Spinal cord (tissue), 10 donors: ENCODE data around the gene SCFD2. TPM values are rescaled to one million over a fixed set of nuclear protein-coding genes. Genes with fewer than 3 reads are reported as not detected.
"Not testable (repeated sequence)": the region's sequence is repeated elsewhere in the genome, so short reads cannot be mapped to it uniquely, and the experiment has no call there.

Experiments
- DNase-seq, 6 donors: peaks; one replicate each; pipeline versions ENCODE4 v3.0.0 to v3.0.0-alpha.2; 2013 to 2015; ENCODE audit warnings: low spot score in 6 of 6, low read depth in 4 of 6
- H3K27ac ChIP-seq: one replicate; pipeline ENCODE4 v1.5.1; 2013; ENCODE audit warnings: low read depth, low read length, control low read depth
- H3K27me3 ChIP-seq: one replicate; pipeline ENCODE4 v1.6.1; 2013; ENCODE audit warnings: low read length; ENCODE audit not compliant: control insufficient read depth, insufficient read depth
- H3K36me3 ChIP-seq: one replicate; pipeline ENCODE4 v1.6.1; 2013; ENCODE audit warnings: low read length; ENCODE audit not compliant: control insufficient read depth, insufficient read depth
- H3K4me1 ChIP-seq: one replicate; pipeline ENCODE4 v1.6.1; 2013; ENCODE audit warnings: low read length; ENCODE audit not compliant: control insufficient read depth, insufficient read depth
- H3K4me3 ChIP-seq: one replicate; pipeline ENCODE4 v1.5.1; 2013; ENCODE audit warnings: low read depth, low read length, control low read depth
- H3K9me3 ChIP-seq: one replicate; pipeline ENCODE4 v1.6.1; 2013; ENCODE audit warnings: low read length; ENCODE audit not compliant: control insufficient read depth, insufficient read depth
- WGBS: methylation state at CpG from one replicate; pipeline ENCODE4 v1.1.5; 2013; ENCODE audit warnings: missing lambda C conversion rate; ENCODE audit not compliant: insufficient coverage; 5-methylcytosine and 5-hydroxymethylcytosine counted together
- polyA plus RNA-seq, 2 donors: library from polyadenylated mRNA; unstranded; fragments of 120-200 nt; gene quantifications; one replicate each; pipeline ENCODE4 v1.2.1, GENCODE V29; 2013; ENCODE audit not compliant: insufficient read length in 2 of 2
- total RNA-seq, 2 donors: library from RNA; depleted of rRNA in 1 of 2; stranded (reverse); fragments of 120-200 nt in 1 of 2; fragments of >200 nt in 1 of 2; gene quantifications; one replicate each; pipeline versions ENCODE4 v1.2.3 to v1.2.4, GENCODE V29; 2013 to 2014
- donor health status: healthy.

The SCFD2 gene
- total and polyA plus RNA-seq, 4 donors: 15.6 to 19.5 (median 17.7) TPM

GRCh38 chr4:53185869-53186585 is 179.8 kb downstream of the SCFD2 start:
- peak in 1 of 6 donors; percentile 24 for DNase-seq
- H3K4me1 ChIP-seq: no peaks in the 10 kb centered on the region
- no peaks in the 10 kb centered on the region for H3K36me3 ChIP-seq
- no peaks in the 10 kb centered on the region for H3K27me3 ChIP-seq
- no peak overlapping the region for H3K27ac ChIP-seq
- H3K9me3 ChIP-seq: no peaks in the 10 kb centered on the region
- WGBS: 67% methylated on average over 1 of the region's 4 CpGs
- no peak overlapping the region for H3K4me3 ChIP-seq

- H3K4me1 ChIP-seq: no peaks in the 10 kb centered on the region
- WGBS: no CpG with 5 or more reads among the region's 2 CpGs
- H3K36me3 ChIP-seq: no peaks in the 10 kb centered on the region
- H3K4me3 ChIP-seq: no peak overlapping the region
- no peaks in the 10 kb centered on the region for H3K27me3 ChIP-seq
- no peak for DNase-seq
- H3K27ac ChIP-seq: no peak overlapping the region
- no peaks in the 10 kb centered on the region for H3K9me3 ChIP-seq
These were observed 182.1 kb downstream of the SCFD2 start for GRCh38 chr4:53183754-53184153.

GRCh38 chr4:53177751-53178150 is 188.1 kb downstream of the SCFD2 start:
- not testable (repeated sequence) for H3K9me3 ChIP-seq, H3K4me1 ChIP-seq, H3K27ac ChIP-seq, H3K36me3 ChIP-seq, H3K4me3 ChIP-seq, H3K27me3 ChIP-seq, DNase-seq
- 83% methylated on average over 2 of the region's 4 CpGs for WGBS

GRCh38 chr4:53175640-53176039 is 190.2 kb downstream of the SCFD2 start:
- Histone ChIP-seq H3K4me1 (no peaks in the 10 kb centered on the region), H3K27ac (no peak overlapping the region), H3K9me3 (peaks cover 3% of the 10 kb centered on the region), H3K36me3 (no peaks in the 10 kb centered on the region), H3K4me3 (no peak overlapping the region), H3K27me3 (no peaks in the 10 kb centered on the region)
- DNase-seq: no peak

GRCh38 chr4:53174823-53175222 is 191.0 kb downstream of the SCFD2 start:
- Histone ChIP-seq H3K36me3 (no peaks in the 10 kb centered on the region), H3K27ac (no peak overlapping the region), H3K9me3 (peaks cover 3% of the 10 kb centered on the region), H3K4me3 (no peak overlapping the region), H3K27me3 (no peaks in the 10 kb centered on the region), H3K4me1 (no peaks in the 10 kb centered on the region)
- WGBS: 85% methylated on average over 3 of the region's 3 CpGs
- DNase-seq: no peak

GRCh38 chr4:53173576-53173975 is 192.3 kb downstream of the SCFD2 start:
- Histone ChIP-seq H3K9me3 (peaks cover 3% of the 10 kb centered on the region), H3K36me3 (no peaks in the 10 kb centered on the region), H3K27ac (no peak overlapping the region), H3K27me3 (no peaks in the 10 kb centered on the region), H3K4me1 (no peaks in the 10 kb centered on the region), H3K4me3 (no peak overlapping the region)
- no CpG with 5 or more reads among the region's 1 CpG for WGBS
- DNase-seq: no peak

GRCh38 chr4:53171797-53172196 is 194.1 kb downstream of the SCFD2 start:
- Histone ChIP-seq H3K4me1 (no peaks in the 10 kb centered on the region), H3K27ac (no peak overlapping the region), H3K36me3 (no peaks in the 10 kb centered on the region), H3K9me3 (peaks cover 2% of the 10 kb centered on the region), H3K4me3 (no peak overlapping the region), H3K27me3 (no peaks in the 10 kb centered on the region)
- WGBS: no CpG with 5 or more reads among the region's 3 CpGs
- DNase-seq: no peak

GRCh38 chr4:53169695-53170617 is 195.9 kb downstream of the SCFD2 start:
- Histone ChIP-seq H3K9me3 (peaks cover 2% of the 10 kb centered on the region), H3K4me1 (no peaks in the 10 kb centered on the region), H3K36me3 (no peaks in the 10 kb centered on the region), H3K27me3 (no peaks in the 10 kb centered on the region), H3K4me3 (no peak overlapping the region), H3K27ac (no peak overlapping the region)
- no CpG with 5 or more reads among the region's 5 CpGs for WGBS
- DNase-seq: no peak

GRCh38 chr4:53168228-53168627 is 197.6 kb downstream of the SCFD2 start:
- Histone ChIP-seq H3K27me3 (no peaks in the 10 kb centered on the region), H3K4me3 (no peak overlapping the region), H3K9me3 (no peaks in the 10 kb centered on the region), H3K36me3 (no peaks in the 10 kb centered on the region), H3K4me1 (no peaks in the 10 kb centered on the region), H3K27ac (no peak overlapping the region)
- no peak for DNase-seq
- WGBS: no CpG with 5 or more reads among the region's 1 CpG

- WGBS: 90% methylated on average over 2 of the region's 2 CpGs
- Histone ChIP-seq H3K4me3 (no peak overlapping the region), H3K9me3 (no peaks in the 10 kb centered on the region), H3K27ac (no peak overlapping the region), H3K27me3 (no peaks in the 10 kb centered on the region), H3K4me1 (no peaks in the 10 kb centered on the region), H3K36me3 (no peaks in the 10 kb centered on the region)
- no peak for DNase-seq
These were observed 202.9 kb downstream of the SCFD2 start for GRCh38 chr4:53162969-53163368.
